HCT116 (cell line): ENCODE data around the gene GNA12. TPM values are rescaled to one million over a fixed set of nuclear protein-coding genes. Genes with fewer than 3 reads are reported as not detected.
A peak's percentile ranks its signal among the peaks of the same experiment; 100 is the strongest.

ENCODE experiments used
- ATAC-seq: fragments of 200-7000 bp; cut with Tn5 transposase; 2 replicates; pipeline ENCODE4 v1.9.1; 2020; ENCODE audit warnings: mild to moderate bottlenecking, moderate library complexity
- BruUV-seq: library from RNA; stranded (reverse); fragments of 400-500 nt; replicated peaks from 2 replicates; lab custom pipeline; 2021; lab: Mats Ljungman, UMichigan
- CTCF ChIA-PET: fragments of 300-600 bp; sonication (Branson Sonifier 250); formaldehyde crosslinking; loops from one replicate; lab custom pipeline; 2021; ENCODE audit warnings: antibody characterized with exemption; lab: Charles Lee
- POLR2A ChIA-PET: fragments of 300-600, 350-600 bp; sonication (Branson Sonifier 250); formaldehyde crosslinking; loops from one replicate; lab custom pipeline; 2021; ENCODE audit warnings: antibody characterized with exemption; lab: Charles Lee
- RAD21 ChIA-PET, 2 experiments: fragments of 300-600 bp; sonication (Branson Sonifier 250); formaldehyde crosslinking; loops; one replicate each; lab custom pipeline; 2023; ENCODE audit warnings: low total read pairs in 2 of 2; ENCODE audit not compliant: uncharacterized antibody in 2 of 2, unreplicated experiment in 2 of 2, low non-redundant PET in 1 of 2; lab: Charles Lee
- DNase-seq: peaks from one replicate; pipeline ENCODE4 v3.0.0-alpha.2; 2010; ENCODE audit warnings: low read depth, low spot score
- H2AFZ ChIP-seq: fragments of 200-600 bp; shearing (Covaris generic), sonication (generic); 2 replicates; pipeline ENCODE4 v1.6.1; 2017; ENCODE audit warnings: low read depth, mixed run types, mixed read lengths, antibody characterized with exemption, low read length; ENCODE audit not compliant: poor library complexity, severe bottlenecking
- H3K27ac ChIP-seq: 2 replicates; pipeline ENCODE4 v1.5.1; 2012; ENCODE audit warnings: low read depth, low read length
- H3K27me3 ChIP-seq: fragments of 200-600 bp; sonication (generic); 2 replicates; pipeline ENCODE4 v1.6.1; 2016; ENCODE audit warnings: mixed run types, low read length, mixed read lengths; ENCODE audit not compliant: insufficient read depth
- H3K36me3 ChIP-seq, 2 experiments: fragments of 200-500 bp in 1 of 2; fragments of 200-600 bp in 1 of 2; sonication (Bioruptor generic) in 1 of 2; sonication (generic) in 1 of 2; 2 replicates each; pipeline versions ENCODE4 v1.5.1 to v1.6.1; 2014 to 2016; ENCODE audit warnings: low read length in 2 of 2, inconsistent platforms in 1 of 2, mixed read lengths in 1 of 2, mixed run types in 1 of 2; ENCODE audit not compliant: insufficient read depth in 2 of 2, control insufficient read depth in 1 of 2
- H3K4me1 ChIP-seq, 2 experiments: fragments of 200-600 bp in 1 of 2; sonication (generic) in 1 of 2; 2 replicates each; pipeline versions ENCODE4 v1.5.1 to v1.6.1; 2012 to 2017; ENCODE audit warnings: low read length in 2 of 2, inconsistent platforms in 1 of 2, mild to moderate bottlenecking in 1 of 2, mixed read lengths in 1 of 2, mixed run types in 1 of 2, moderate library complexity in 1 of 2; ENCODE audit not compliant: insufficient read depth in 2 of 2, control insufficient read depth in 1 of 2
- H3K4me2 ChIP-seq: fragments of 200-600 bp; sonication (generic); 2 replicates; pipeline ENCODE4 v1.6.1; 2017; ENCODE audit warnings: mixed run types, low read length, mixed read lengths
- H3K4me3 ChIP-seq, 2 experiments: fragments of 200-600 bp in 1 of 2; sonication (generic) in 1 of 2; replicated peaks in 1 of 2; 2 replicates each; pipeline ENCODE4 v1.5.1; 2011 to 2016; ENCODE audit warnings: low read length in 2 of 2, control low read depth in 1 of 2, low read depth in 1 of 2, mild to moderate bottlenecking in 1 of 2, mixed read lengths in 1 of 2, mixed run types in 1 of 2
- H3K79me2 ChIP-seq: fragments of 200-600 bp; sonication (generic); 2 replicates; pipeline ENCODE4 v1.6.1; 2017; ENCODE audit warnings: mild to moderate bottlenecking, mixed run types, low read length, moderate library complexity, mixed read lengths; ENCODE audit not compliant: insufficient read depth
- H3K9ac ChIP-seq: fragments of 200-600 bp; sonication (generic); 2 replicates; pipeline ENCODE4 v1.6.1; 2016; ENCODE audit warnings: low read length, mixed read lengths
- H3K9me2 ChIP-seq: fragments of 200-600 bp; sonication (generic), shearing (Covaris generic); 2 replicates; pipeline ENCODE4 v1.6.1; 2017; ENCODE audit warnings: mixed run types, mild to moderate bottlenecking, moderate library complexity; ENCODE audit not compliant: insufficient read depth
- H3K9me3 ChIP-seq, 2 experiments: fragments of 200-500 bp in 1 of 2; fragments of 200-600 bp in 1 of 2; sonication (Bioruptor generic) in 1 of 2; sonication (generic) in 1 of 2; 2 replicates each; pipeline ENCODE4 v1.6.1; 2014 to 2017; ENCODE audit warnings: low read length in 2 of 2, mixed read lengths in 2 of 2, inconsistent platforms in 1 of 2, low read depth in 1 of 2, mild to moderate bottlenecking in 1 of 2, mixed run types in 1 of 2, moderate library complexity in 1 of 2; ENCODE audit not compliant: control insufficient read depth in 1 of 2, insufficient read depth in 1 of 2
- H4K20me1 ChIP-seq: fragments of 200-600 bp; sonication (generic), shearing (Covaris generic); 2 replicates; pipeline ENCODE4 v1.6.1; 2017; ENCODE audit warnings: mixed run types, mild to moderate bottlenecking, moderate library complexity; ENCODE audit not compliant: insufficient read depth
- CTCF ChIP-seq, 3 experiments: fragments of 200-600 bp in 1 of 3; sonication (generic) in 1 of 3; IDR thresholded peaks in 2 of 3; conservative IDR thresholded peaks in 1 of 3; 2 replicates each; pipeline ENCODE4 v1.5.1; 2012 to 2017; ENCODE audit warnings: low read depth in 2 of 3, low read length in 2 of 3, antibody characterized with exemption in 1 of 3, borderline replicate concordance in 1 of 3, control low read depth in 1 of 3, mild to moderate bottlenecking in 1 of 3, mixed read lengths in 1 of 3, mixed run types in 1 of 3, moderate library complexity in 1 of 3; ENCODE audit not compliant: insufficient read depth in 1 of 3
- JUND ChIP-seq: IDR thresholded peaks from 2 replicates; pipeline ENCODE4 v1.6.1; 2012
- RAD21 ChIP-seq: IDR thresholded peaks from 2 replicates; pipeline ENCODE4 v1.6.1; 2012; ENCODE audit warnings: low read depth, mild to moderate bottlenecking
- ZBTB33 ChIP-seq: IDR thresholded peaks from 2 replicates; pipeline ENCODE4 v1.6.1; 2011; ENCODE audit warnings: mild to moderate bottlenecking, low read length, moderate library complexity; ENCODE audit not compliant: insufficient replicate concordance; ENCODE audit errors: extremely low read depth
- ZFX ChIP-seq: fragments of 450-650 bp; IDR thresholded peaks from 2 replicates; pipeline ENCODE4 v1.6.1; 2017
- intact Hi-C: fragments of 100-400 bp; cut with micrococcal nuclease; formaldehyde crosslinking; loops from 2 replicates; pipeline ENCODE4 v1.10.0; 2022
- total RNA-seq: library from RNA; stranded (reverse); gene quantifications from one replicate; pipeline ENCODE4 v1.2.1, GENCODE V29; 2021; ENCODE audit not compliant: unreplicated experiment

GNA12 gene
- total RNA-seq, 1 experiment from 2014 or later = 32.6 TPM

- ChIA-PET CTCF (interaction anchor here (0.9 kb wide), 1 partner anchor 63 kb away, joined by 3 read pairs; no protein-coding TSS in a partner anchor), RAD21 (interaction anchor here in 1 of 2 experiments (0.6 kb wide), 1 partner anchor 160 kb away, joined by 3 read pairs; no protein-coding TSS in a partner anchor), POLR2A (no interaction called here)
- H3K9me3 ChIP-seq = no peaks in the 10 kb centered on the region
- H3K27me3 ChIP-seq = no peaks in the 10 kb centered on the region
- BruUV-seq = no TSS peak
- peaks cover 8% of the 10 kb centered on the region; the same call in 1 of the 2 replicates for H4K20me1 ChIP-seq
- peaks cover 71% of the 10 kb centered on the region for H3K79me2 ChIP-seq
- H3K36me3 ChIP-seq = no peaks in the 10 kb centered on the region
- H3K4me2 ChIP-seq = peak overlapping the region; percentile 39
- H3K27ac ChIP-seq = no peak overlapping the region; the same call in 1 of the 2 replicates
- DNase-seq = no peak
- intact Hi-C loops = no loop called here
- H3K9me2 ChIP-seq = no peaks in the 10 kb centered on the region
- no peak for ATAC-seq
- no peak overlapping the region for H3K9ac ChIP-seq
- H3K4me1 ChIP-seq = peaks cover 20 to 26% of the 10 kb centered on the region in 2 experiments
- no peak overlapping the region for H2AFZ ChIP-seq
- H3K4me3 ChIP-seq = no peak overlapping the region
- TF ChIP-seq ZBTB33 (no peak), JUND (no peak), RAD21 (no peak), CTCF (IDR thresholded peaks at IDR 0.05 in 2 of 3, conservative IDR thresholded peaks at IDR 0.05 in 1 of 3; ENCODE audit: borderline replicate concordance in 1 of 3, insufficient read depth in 1 of 3, low read depth in 2 of 3, low read length in 2 of 3) (no peak), ZFX (no peak)
These were observed 41.4 kb downstream of the GNA12 start for GRCh38 chr7:2802504-2803341.
